HUES48 (cell line): ENCODE results near the gene TRMT61A.

Source experiments
- H3K27ac ChIP-seq: one replicate; pipeline ENCODE4 v1.7.0; 2013; ENCODE audit warnings: low read depth, low read length, inconsistent platforms
- H3K27me3 ChIP-seq: 2 replicates; pipeline ENCODE4 v1.6.1; 2013; ENCODE audit warnings: mild to moderate bottlenecking, low read length; ENCODE audit not compliant: control insufficient read depth, insufficient read depth
- H3K36me3 ChIP-seq: 2 replicates; pipeline ENCODE4 v1.6.1; 2013; ENCODE audit warnings: low read length; ENCODE audit not compliant: control insufficient read depth, insufficient read depth
- H3K4me1 ChIP-seq: 2 replicates; pipeline ENCODE4 v1.6.1; 2013; ENCODE audit warnings: mild to moderate bottlenecking, low read length; ENCODE audit not compliant: control insufficient read depth, insufficient read depth
- H3K4me3 ChIP-seq: 2 replicates; pipeline ENCODE4 v1.5.1; 2013; ENCODE audit warnings: mild to moderate bottlenecking, low read depth, low read length
- H3K9ac ChIP-seq: 2 replicates; pipeline ENCODE4 v1.6.1; 2013; ENCODE audit warnings: mild to moderate bottlenecking, low read depth, low read length, moderate library complexity
- H3K9me3 ChIP-seq: 2 replicates; pipeline ENCODE4 v1.6.1; 2013; ENCODE audit warnings: low read length; ENCODE audit not compliant: control insufficient read depth, insufficient read depth

Gene TRMT61A

GRCh38 chr14:103532216-103533136, 3.5 kb downstream of the TRMT61A start:
- H3K9ac ChIP-seq, result no peak overlapping the region

GRCh38 chr14:103533137-103533998, 4.4 kb downstream of the TRMT61A start:
- H3K36me3 ChIP-seq, result peaks cover 40% of the 10 kb centered on the region

More at GRCh38 chr14:103532216-103533136, 3.5 kb downstream of the TRMT61A start:
- no peaks in the 10 kb centered on the region for H3K27me3 ChIP-seq
- H3K27ac ChIP-seq, result no peak overlapping the region
- no peak overlapping the region for H3K4me3 ChIP-seq
- peaks cover 40% of the 10 kb centered on the region for H3K36me3 ChIP-seq
- H3K9me3 ChIP-seq, result no peaks in the 10 kb centered on the region
- H3K4me1 ChIP-seq, result peaks cover 8% of the 10 kb centered on the region; the same call in 1 of the 2 replicates

DNA sequence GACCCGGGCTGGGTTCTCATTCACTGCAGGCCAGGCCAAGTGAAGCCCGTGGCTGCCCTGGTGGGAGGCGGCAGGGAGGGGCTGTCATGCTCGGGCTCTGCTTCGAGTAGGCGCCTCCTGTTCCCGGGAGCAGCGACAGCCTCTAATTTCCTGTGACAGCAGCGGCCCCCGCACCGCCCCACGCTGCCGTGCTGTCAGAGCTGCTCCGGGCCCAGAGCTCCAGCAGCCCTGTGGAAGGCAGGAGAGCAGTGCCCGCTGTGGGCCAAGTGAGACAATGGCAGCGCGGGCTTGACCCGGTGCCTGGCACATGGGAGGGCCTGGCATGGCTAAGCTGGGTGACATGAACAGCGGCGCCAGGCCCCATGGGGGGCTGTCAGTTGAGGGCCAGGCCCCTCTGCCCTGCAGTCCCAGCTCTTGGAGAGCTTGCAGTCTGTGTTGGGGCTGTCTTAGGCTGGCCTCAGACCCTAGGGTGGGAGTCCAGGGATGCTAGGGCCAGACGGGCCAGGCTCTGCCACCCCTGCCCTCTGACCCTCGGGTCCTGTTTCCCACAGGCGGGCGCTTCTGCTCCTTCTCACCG, 5.1 kb downstream of the TRMT61A start:
- Histone ChIP-seq H3K4me3 (no peak overlapping the region), H3K36me3 (peaks cover 40% of the 10 kb centered on the region), H3K27ac (no peak overlapping the region), H3K9ac (no peak overlapping the region), H3K4me1 (0 out of 2 replicates have a peak, but pooled peaks cover 5% of the 10 kb centered on the region), H3K27me3 (no peaks in the 10 kb centered on the region), H3K9me3 (no peaks in the 10 kb centered on the region)

More at GRCh38 chr14:103533137-103533998, 4.4 kb downstream of the TRMT61A start:
- no peak overlapping the region for H3K9ac ChIP-seq
- H3K4me3 ChIP-seq, result no peak overlapping the region
- H3K27me3 ChIP-seq, result no peaks in the 10 kb centered on the region
- H3K27ac ChIP-seq, result no peak overlapping the region
- H3K9me3 ChIP-seq, result no peaks in the 10 kb centered on the region
- H3K4me1 ChIP-seq, result 0 out of 2 replicates have a peak, but pooled peaks cover 5% of the 10 kb centered on the region

DNA sequence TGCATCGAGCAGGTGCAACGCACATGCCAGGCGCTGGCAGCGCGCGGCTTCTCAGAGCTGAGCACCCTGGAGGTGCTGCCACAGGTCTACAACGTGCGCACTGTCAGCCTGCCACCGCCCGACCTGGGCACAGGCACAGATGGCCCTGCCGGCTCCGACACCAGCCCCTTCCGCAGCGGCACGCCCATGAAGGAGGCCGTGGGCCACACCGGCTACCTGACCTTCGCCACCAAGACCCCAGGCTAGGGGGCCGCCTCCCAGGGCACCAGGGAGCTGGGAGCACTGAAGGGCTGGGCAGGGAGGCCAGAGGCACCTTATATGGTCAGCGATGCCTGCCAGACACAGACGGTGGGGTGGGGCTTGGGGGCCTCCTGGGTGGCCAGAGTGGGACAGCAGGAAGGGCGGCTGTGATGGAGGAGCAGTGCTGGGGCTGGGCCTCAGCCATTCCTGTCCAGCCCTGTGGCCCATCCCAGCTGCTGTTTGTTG, 5.6 kb downstream of the TRMT61A start:
- 0 out of 2 replicates have a peak, but pooled peaks cover 3% of the 10 kb centered on the region for H3K4me1 ChIP-seq
- H3K4me3 ChIP-seq, result no peak overlapping the region
- H3K27ac ChIP-seq, result no peak overlapping the region
- peaks cover 40% of the 10 kb centered on the region for H3K36me3 ChIP-seq
- no peaks in the 10 kb centered on the region for H3K9me3 ChIP-seq
- no peaks in the 10 kb centered on the region for H3K27me3 ChIP-seq
- H3K9ac ChIP-seq, result no peak overlapping the region

DNA sequence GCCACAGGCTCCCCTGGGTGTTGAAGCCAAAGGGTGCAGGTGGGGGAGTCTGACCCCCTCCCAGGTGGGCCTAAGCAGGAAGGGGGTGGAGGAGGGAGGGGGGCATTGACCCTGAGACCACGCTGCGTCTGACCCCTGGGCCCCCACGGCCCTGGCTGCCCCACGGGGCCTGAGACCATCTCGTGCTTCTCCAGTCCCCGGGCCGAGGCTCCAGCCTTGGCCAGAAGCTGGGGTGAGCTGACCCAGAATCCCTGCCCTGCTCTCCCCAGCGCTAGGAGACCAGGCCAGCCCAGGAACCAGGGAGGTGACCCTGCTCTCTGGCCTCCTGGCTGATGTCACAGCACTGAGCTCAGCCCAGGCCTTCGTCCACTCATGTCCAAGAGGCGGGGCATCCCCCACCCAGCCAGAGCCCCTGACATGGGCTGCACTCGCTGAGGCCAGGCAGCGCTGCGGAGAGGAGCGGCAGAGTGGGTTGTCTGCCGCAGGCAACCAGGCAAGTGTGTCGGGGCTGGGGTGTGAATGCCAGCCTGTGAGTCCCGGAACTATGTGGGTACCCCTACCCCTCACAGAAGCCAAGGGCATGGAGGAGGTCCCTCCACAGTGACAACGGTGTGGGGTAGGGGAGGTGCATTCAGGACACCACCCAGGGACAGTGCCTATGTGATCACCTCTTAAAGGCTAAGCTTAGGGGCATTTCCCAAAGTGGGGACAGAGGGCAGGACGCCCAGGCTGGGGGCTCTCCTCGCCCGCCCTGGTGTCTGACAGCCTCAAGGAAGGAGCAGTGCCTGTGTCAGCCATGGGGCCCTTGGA, 6.3 kb downstream of the TRMT61A start:
- H3K9ac ChIP-seq, result no peak overlapping the region
- no peaks in the 10 kb centered on the region for H3K9me3 ChIP-seq
- no peaks in the 10 kb centered on the region for H3K27me3 ChIP-seq
- no peak overlapping the region for H3K4me3 ChIP-seq
- H3K36me3 ChIP-seq, result peaks cover 40% of the 10 kb centered on the region
- H3K27ac ChIP-seq, result no peak overlapping the region
- H3K4me1 ChIP-seq, result peaks cover 1% of the 10 kb centered on the region; the same call in 1 of the 2 replicates

DNA sequence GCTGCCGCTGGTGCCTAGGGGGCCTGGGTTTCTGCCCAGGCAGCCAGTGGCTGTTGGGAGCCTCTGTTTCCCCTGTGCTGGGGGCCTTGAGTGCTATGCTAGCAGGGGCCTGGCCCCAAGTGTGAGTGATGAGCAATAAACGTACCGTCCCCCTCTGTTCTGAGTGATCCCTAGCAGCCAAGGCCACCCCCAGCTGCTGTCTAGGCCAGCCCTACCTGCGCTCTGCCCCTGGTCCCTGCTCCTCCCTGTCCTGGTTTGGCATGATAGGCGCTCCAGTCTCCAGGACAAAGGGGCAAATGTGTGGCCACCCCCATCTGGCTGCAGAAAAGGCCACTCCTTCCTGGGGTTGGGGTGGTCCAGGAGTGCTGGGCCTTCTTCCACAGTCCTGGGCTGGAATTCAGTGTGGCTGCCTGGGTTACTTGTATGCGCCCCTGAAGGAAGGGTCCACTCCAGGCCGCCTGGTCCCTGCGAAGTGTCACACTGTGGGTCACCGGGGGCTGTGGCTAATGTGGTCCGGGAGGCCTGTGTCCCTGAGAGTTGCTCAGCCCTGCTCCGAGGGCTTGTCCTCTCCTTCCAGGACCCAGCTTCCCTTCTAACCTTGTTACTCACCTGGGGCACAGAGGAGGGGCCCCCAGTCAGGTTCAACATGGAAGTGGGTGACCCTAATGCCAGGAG, 7.0 kb downstream of the TRMT61A start:
- no peak overlapping the region for H3K27ac ChIP-seq
- no peaks in the 10 kb centered on the region for H3K9me3 ChIP-seq
- no peaks in the 10 kb centered on the region for H3K27me3 ChIP-seq
- H3K4me3 ChIP-seq, result no peak overlapping the region
- no peak overlapping the region for H3K9ac ChIP-seq
- peaks cover 39% of the 10 kb centered on the region for H3K36me3 ChIP-seq
- peaks cover 3% of the 10 kb centered on the region; the same call in 1 of the 2 replicates for H3K4me1 ChIP-seq

DNA sequence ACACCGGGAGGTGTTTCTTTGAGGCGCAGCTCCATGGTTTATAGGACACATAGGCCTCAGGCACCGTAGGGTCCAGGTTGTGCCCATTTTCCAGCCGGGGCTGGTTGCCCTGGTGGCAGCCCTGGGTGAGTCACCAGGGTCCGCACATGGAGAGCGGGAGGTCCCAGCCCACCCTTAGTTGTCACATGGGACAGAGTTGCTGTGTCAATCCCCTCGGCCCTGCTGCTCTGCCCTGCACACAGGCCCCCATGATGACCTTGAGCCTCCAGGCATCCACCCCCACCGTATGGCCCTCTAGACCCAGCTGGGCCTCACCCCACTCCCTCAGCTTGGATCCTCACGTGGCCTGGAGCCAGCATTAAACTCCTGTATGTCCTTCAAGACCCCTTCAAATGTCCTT, 7.7 kb downstream of the TRMT61A start:
- Histone ChIP-seq H3K36me3 (peaks cover 37% of the 10 kb centered on the region), H3K4me3 (no peak overlapping the region), H3K9ac (no peak overlapping the region), H3K27me3 (no peaks in the 10 kb centered on the region), H3K9me3 (no peaks in the 10 kb centered on the region), H3K27ac (no peak overlapping the region), H3K4me1 (peaks cover 5% of the 10 kb centered on the region)

- Histone ChIP-seq H3K9me3 (no peaks in the 10 kb centered on the region), H3K27ac (no peak overlapping the region), H3K27me3 (no peaks in the 10 kb centered on the region), H3K4me1 (peaks cover 12% of the 10 kb centered on the region), H3K36me3 (peaks cover 32% of the 10 kb centered on the region), H3K4me3 (no peak overlapping the region), H3K9ac (no peak overlapping the region)
These were observed 8.4 kb downstream of the TRMT61A start for GRCh38 chr14:103537175-103537990.

DNA sequence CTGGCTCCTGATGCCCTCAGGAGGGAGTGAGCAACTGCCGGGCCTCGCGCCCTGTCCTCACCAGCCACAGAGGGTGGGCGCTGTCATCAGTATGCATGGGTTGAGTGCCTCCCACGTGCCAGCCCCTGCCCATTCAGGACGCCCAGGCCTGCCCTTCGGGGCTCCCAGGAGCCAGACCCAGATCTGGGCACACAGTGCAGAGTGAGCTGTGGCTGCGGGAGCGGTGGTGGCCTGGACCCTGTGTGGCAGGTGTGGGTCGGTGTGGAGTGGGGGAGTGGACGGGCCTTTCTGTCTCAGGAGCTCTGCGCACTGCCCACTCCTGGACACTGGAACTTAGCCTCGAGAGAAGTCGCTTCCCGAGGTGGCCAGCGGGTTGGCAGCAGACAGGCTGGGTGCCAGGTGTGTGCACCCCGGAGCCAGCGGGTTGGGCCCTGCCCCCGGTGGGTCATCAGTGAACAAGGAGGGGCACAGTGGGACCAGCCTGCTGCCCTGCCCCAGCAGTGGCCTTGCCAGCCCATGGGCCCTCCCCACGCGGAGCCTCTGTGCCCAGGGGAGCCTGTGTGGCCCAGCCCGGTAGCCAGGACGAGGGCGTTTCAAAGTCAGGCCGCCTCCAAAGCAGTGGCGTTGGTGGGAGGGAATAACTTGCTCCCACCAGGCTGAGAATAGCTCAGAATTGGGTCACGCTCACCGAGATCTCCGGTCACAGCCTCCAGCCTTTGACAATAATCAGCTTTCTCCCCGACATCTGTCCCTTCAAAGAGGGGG, 9.5 kb downstream of the TRMT61A start:
- no peak overlapping the region for H3K9ac ChIP-seq
- H3K4me1 ChIP-seq, result peaks cover 20% of the 10 kb centered on the region
- H3K27me3 ChIP-seq, result no peaks in the 10 kb centered on the region
- H3K4me3 ChIP-seq, result no peak overlapping the region
- H3K9me3 ChIP-seq, result no peaks in the 10 kb centered on the region
- no peak overlapping the region for H3K27ac ChIP-seq
- H3K36me3 ChIP-seq, result peaks cover 21% of the 10 kb centered on the region
